Small intestine (tissue), 7 donors: ENCODE results near the gene C5orf58. TPM values are rescaled to one million over a fixed set of nuclear protein-coding genes. Genes with fewer than 3 reads are reported as not detected.

Experiments
- DNase-seq, 2 donors: peaks; one replicate each; pipeline versions ENCODE4 v3.0.0 to v3.0.0-alpha.2; 2013
- FAIRE-seq: peaks from 2 replicates; lab custom pipeline; 2012; peaks lifted over from hg19 to GRCh38; lab: Jason Lieb, UNC
- H3K27ac ChIP-seq, 3 donors: one replicate each; pipeline ENCODE4 v1.5.1; 2013; ENCODE audit warnings: low read length in 2 of 3, mild to moderate bottlenecking in 2 of 3, control low read depth in 1 of 3, inconsistent platforms in 1 of 3, low read depth in 1 of 3, moderate library complexity in 1 of 3
- H3K27me3 ChIP-seq, 3 donors: one replicate each; pipeline ENCODE4 v1.6.1; 2013; ENCODE audit warnings: low read length in 3 of 3, inconsistent platforms in 1 of 3; ENCODE audit not compliant: control insufficient read depth in 3 of 3, insufficient read depth in 3 of 3
- H3K36me3 ChIP-seq, 3 donors: one replicate each; pipeline ENCODE4 v1.6.1; 2013; ENCODE audit warnings: low read length in 3 of 3, inconsistent platforms in 1 of 3, low read depth in 1 of 3, mild to moderate bottlenecking in 1 of 3, moderate library complexity in 1 of 3; ENCODE audit not compliant: control insufficient read depth in 3 of 3, insufficient read depth in 2 of 3
- H3K4me1 ChIP-seq, 3 donors: one replicate each; pipeline ENCODE4 v1.6.1; 2013; ENCODE audit warnings: low read length in 2 of 3, inconsistent platforms in 1 of 3, low read depth in 1 of 3, mild to moderate bottlenecking in 1 of 3, moderate library complexity in 1 of 3; ENCODE audit not compliant: control insufficient read depth in 3 of 3, insufficient read depth in 2 of 3
- H3K4me3 ChIP-seq, 3 donors: one replicate each; pipeline ENCODE4 v1.5.1; 2013; ENCODE audit warnings: low read length in 3 of 3, control low read depth in 1 of 3, inconsistent platforms in 1 of 3, low read depth in 1 of 3, mild to moderate bottlenecking in 1 of 3, moderate library complexity in 1 of 3
- H3K9me3 ChIP-seq, 2 donors: one replicate each; pipeline ENCODE4 v1.6.1; 2013; ENCODE audit warnings: low read depth in 1 of 2, low read length in 1 of 2; ENCODE audit not compliant: control insufficient read depth in 2 of 2, insufficient read depth in 1 of 2
- WGBS, 3 donors: extraction: QIAGEN DNeasy Blood & Tissue Kit; methylation state at CpG; one replicate each; pipeline ENCODE4 v1.1.7; 2013; 5-methylcytosine and 5-hydroxymethylcytosine counted together
- polyA plus RNA-seq, 4 donors: library from polyadenylated mRNA; stranded (reverse) in 3 of 4; unstranded in 1 of 4; fragments of 200-250 nt in 3 of 4; fragments of 120-200 nt in 1 of 4; gene quantifications; one replicate each; pipeline versions ENCODE4 v1.2.1 to v1.2.3, GENCODE V29; 2013
- donor health status: healthy with polysubstance abuse.
- donor health status: control.
- donor health status: control.
- donor health status: Bipolar disorder and iron deficiency.
- donor health status: healthy.

Gene C5orf58
- polyA plus RNA-seq, 4 donors, result 0.69 TPM; not detected in 3

DNA sequence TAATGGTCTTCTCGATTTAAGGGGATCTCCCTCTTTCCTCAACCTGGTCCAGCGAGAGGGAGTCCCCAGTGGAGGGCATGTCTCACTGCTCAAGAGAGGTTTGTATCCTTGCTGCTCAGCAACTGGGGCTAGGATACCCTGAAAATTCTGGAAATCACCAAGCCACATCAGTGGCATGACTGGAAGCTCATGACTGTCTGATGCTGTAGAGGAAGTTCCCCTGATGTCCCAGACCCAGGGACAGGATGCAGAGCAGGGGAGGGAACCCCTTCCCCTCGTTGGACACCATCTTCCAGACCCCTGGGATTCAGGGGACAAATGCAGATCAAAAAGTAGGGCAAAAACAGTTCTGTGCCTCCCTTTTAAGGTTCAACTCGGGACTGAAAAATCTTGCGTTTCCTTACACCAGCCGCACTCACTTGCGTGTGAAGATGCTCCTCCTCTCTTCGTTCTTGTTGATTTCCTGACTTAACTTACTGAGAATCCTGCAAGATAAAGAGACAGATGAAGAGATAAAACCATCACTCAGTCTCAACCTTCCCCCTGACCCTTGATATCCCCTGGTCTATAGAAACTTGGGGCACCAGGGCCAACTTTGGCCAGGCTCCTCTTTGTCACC lies 42.7 kb downstream of the C5orf58 start:
- H3K36me3 ChIP-seq, result peaks cover 0 to 4% (median 0%) of the 10 kb centered on the region in 3 donors
- FAIRE-seq (no peak), DNase-seq (no peak)
- H3K27ac ChIP-seq, result peak overlapping the region in 2 of 3 donors; percentile 30 to 62
- H3K27me3 ChIP-seq, result no peaks in the 10 kb centered on the region
- H3K9me3 ChIP-seq, result no peaks in the 10 kb centered on the region
- H3K4me3 ChIP-seq, result no peak overlapping the region
- WGBS, 3 donors, result 65 to 72% (median 66%) methylated on average over 8 of the region's 8 CpGs
- H3K4me1 ChIP-seq, result no peaks in the 10 kb centered on the region

DNA sequence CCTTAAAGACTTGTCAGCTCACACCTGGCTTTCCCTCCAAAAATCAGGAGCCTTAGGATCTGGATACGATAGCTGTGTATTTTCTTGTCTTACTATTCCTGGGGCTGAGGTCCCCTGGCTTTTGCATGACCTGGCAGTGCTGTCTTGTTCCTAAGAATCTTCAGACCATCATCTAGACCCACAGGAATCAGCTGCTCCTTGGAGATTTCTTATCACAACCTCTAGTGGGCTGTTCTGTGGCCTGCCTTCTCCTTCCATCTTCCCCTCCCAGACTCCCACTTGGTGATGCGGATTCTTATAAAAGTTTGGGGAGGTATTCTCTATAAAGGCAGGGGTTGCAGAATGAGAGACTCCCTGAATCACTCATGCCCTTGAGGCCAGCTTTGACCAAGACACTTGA lies 43.4 kb downstream of the C5orf58 start:
- Histone ChIP-seq H3K9me3 (no peaks in the 10 kb centered on the region), H3K27ac (peak overlapping the region in 2 of 3 donors; percentile 29 to 30), H3K36me3 (peaks cover 0 to 4% (median 0%) of the 10 kb centered on the region in 3 donors), H3K27me3 (no peaks in the 10 kb centered on the region), H3K4me3 (no peak overlapping the region), H3K4me1 (no peaks in the 10 kb centered on the region)
- 65 to 93% (median 87%) methylated on average over 2 of the region's 2 CpGs for WGBS, 3 donors
- DNase-seq (no peak), FAIRE-seq (no peak)

DNA sequence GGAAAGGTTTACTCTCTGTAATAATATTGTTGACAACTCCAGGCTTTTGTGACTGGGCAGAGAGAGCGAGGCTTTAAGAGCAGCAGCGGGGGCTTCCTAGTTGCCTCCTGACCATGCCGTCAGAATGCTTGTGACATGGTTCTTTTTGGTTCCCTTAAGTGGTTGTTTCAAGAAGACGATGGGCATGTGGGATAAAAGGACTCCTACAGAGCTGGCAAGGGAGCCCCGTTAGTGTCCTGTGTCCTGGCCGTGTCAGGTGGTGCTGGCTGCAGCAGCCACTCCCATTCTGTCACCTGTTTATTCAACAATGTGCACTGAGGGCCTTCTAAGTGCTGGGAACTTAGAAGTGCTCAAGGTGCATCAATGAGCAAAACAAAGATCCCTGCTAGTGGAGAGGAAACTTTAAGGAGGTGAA lies 45.1 kb downstream of the C5orf58 start:
- H3K27ac ChIP-seq, result peak overlapping the region in 1 of 3 donors; percentile 55
- H3K4me1 ChIP-seq, result no peaks in the 10 kb centered on the region
- H3K9me3 ChIP-seq, result no peaks in the 10 kb centered on the region
- no peak overlapping the region for H3K4me3 ChIP-seq
- WGBS, 3 donors, result 34 to 40% (median 35%) methylated on average over 6 of the region's 6 CpGs
- FAIRE-seq, result no peak
- H3K27me3 ChIP-seq, result no peaks in the 10 kb centered on the region
- no peak for DNase-seq
- peaks cover 0 to 4% (median 0%) of the 10 kb centered on the region in 3 donors for H3K36me3 ChIP-seq

DNA sequence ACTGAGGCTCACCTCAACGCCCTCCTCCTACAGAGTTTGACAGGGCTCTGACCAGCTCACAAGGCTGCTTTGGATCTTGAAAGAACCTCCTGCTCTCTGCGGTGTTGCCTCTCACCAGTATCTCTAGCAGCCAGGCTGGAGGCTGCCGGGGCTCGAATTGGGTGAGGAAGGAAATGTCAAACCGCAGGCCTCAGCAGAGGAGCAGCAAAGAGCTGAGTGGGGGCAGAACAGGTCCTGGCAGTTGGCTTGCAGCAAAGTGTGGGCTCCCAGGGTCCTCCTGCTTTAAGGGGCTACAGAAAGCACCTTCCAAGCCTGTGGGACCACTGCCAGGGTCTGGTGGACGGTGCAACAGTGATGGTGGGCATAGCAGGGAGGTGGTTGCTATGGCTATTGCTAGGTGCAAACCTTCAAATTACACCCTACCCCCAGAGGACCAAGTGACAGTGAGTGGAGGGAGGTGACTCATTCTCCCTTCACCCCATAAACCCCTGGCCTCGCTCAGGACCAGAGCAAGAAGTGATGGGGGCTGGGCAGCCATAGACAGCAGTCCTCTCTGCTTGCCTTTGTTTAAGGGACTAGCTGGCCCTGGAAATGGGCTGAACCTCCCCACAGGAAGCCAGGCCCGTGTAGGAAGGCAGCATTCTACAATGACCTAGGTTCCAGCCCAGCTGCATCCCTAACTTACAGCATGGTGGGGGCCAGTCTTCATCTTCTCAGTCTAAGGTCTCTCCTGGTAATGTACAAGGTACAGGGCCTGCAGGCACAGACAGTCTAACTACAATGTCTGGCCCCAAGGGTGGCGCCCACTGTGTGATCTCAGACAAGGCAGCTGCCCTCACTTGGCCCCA lies 46.0 kb downstream of the C5orf58 start:
- no peaks in the 10 kb centered on the region for H3K27me3 ChIP-seq
- peak; percentile 13 to 72 for DNase-seq
- no peak for FAIRE-seq
- no peak overlapping the region for H3K4me3 ChIP-seq
- H3K36me3 ChIP-seq, result peaks cover 0 to 4% (median 0%) of the 10 kb centered on the region in 3 donors
- no peaks in the 10 kb centered on the region for H3K4me1 ChIP-seq
- H3K9me3 ChIP-seq, result no peaks in the 10 kb centered on the region
- peak overlapping the region in 1 of 3 donors; percentile 56 for H3K27ac ChIP-seq
- WGBS, 3 donors, result 36 to 42% (median 41%) methylated on average over 9 of the region's 9 CpGs

DNA sequence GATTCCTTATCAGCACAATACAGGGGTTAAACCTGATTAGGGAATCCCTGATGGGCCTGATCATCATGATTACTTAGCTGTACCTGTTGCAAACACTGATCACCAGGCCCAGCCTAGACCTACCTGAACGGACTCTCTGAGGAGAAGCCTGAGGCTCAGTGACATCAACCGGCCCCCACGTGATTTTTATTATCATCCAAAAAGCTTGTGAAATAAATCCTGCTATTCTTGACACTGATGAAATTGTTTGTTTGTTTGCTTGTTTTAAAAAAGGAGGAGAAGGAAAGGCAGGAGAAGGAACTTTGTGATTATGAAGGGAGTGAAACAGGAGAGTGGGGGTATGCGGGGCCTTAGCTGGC lies 46.7 kb downstream of the C5orf58 start:
- no peaks in the 10 kb centered on the region for H3K9me3 ChIP-seq
- DNase-seq, result no peak
- H3K36me3 ChIP-seq, result peaks cover 0 to 4% (median 0%) of the 10 kb centered on the region in 3 donors
- FAIRE-seq, result no peak
- peak overlapping the region in 1 of 3 donors; percentile 56 for H3K27ac ChIP-seq
- H3K4me3 ChIP-seq, result no peak overlapping the region
- WGBS, 3 donors, result 60 to 71% (median 61%) methylated on average over 4 of the region's 4 CpGs
- no peaks in the 10 kb centered on the region for H3K27me3 ChIP-seq
- no peaks in the 10 kb centered on the region for H3K4me1 ChIP-seq

DNA sequence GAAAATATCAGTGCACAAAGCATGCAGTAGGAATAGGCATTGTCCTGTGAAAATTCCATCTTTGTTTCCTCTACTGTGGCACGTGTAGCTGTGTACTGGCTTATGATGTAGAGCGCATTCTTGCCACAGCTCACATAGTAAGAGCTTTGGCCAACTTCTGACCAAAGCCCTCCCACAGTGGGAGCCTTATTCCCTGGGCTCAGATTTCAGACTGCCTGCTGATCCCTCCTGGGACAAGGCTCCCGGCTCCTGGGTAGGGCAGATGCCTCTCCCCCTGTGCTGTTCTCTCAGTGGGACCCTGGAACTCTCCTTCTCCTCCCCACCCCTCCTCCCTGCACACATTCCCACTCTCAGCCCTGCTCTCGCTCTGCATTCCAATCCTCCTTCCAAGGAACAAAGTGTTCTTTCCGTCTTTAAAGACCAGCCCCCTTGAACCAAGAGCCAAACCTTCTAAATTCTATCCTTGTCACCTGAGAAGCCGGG lies 47.3 kb downstream of the C5orf58 start:
- WGBS, 3 donors, result 51 to 56% (median 51%) methylated on average over 6 of the region's 6 CpGs
- FAIRE-seq (no peak), DNase-seq (no peak)
- H3K4me1 ChIP-seq, result no peaks in the 10 kb centered on the region
- peaks cover 0 to 2% (median 0%) of the 10 kb centered on the region in 3 donors for H3K36me3 ChIP-seq
- no peaks in the 10 kb centered on the region for H3K9me3 ChIP-seq
- H3K27ac ChIP-seq, result peak overlapping the region in 1 of 3 donors; percentile 73
- H3K27me3 ChIP-seq, result no peaks in the 10 kb centered on the region
- no peak overlapping the region for H3K4me3 ChIP-seq

DNA sequence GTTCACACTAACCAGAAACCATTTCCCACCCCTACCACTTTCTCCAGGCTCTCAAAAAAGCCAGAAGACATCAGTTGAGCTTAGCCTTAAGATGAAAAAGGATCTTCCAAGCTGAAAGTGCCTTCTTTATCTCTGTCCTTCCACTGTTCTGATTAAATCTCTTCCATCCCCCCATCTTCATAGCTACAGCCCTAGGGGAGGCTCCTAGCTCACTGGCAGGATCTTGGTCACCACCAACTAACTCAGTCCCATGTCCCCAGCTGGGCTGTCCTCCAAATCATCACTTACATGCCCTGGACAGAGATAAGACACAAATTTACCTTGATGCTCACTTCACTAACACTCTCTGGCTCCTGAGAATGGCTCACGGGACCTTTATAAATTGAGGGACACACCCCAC lies 50.5 kb downstream of the C5orf58 start:
- peaks cover 0 to under 1% (median 0%) of the 10 kb centered on the region in 3 donors for H3K4me1 ChIP-seq
- 71 to 89% (median 87%) methylated on average over 1 of the region's 1 CpG for WGBS, 3 donors
- no peaks in the 10 kb centered on the region for H3K27me3 ChIP-seq
- H3K36me3 ChIP-seq, result no peaks in the 10 kb centered on the region
- H3K9me3 ChIP-seq, result no peaks in the 10 kb centered on the region
- FAIRE-seq, result no peak
- H3K4me3 ChIP-seq, result no peak overlapping the region
- DNase-seq, result no peak
- peak overlapping the region in 1 of 3 donors; percentile 35 for H3K27ac ChIP-seq

DNA sequence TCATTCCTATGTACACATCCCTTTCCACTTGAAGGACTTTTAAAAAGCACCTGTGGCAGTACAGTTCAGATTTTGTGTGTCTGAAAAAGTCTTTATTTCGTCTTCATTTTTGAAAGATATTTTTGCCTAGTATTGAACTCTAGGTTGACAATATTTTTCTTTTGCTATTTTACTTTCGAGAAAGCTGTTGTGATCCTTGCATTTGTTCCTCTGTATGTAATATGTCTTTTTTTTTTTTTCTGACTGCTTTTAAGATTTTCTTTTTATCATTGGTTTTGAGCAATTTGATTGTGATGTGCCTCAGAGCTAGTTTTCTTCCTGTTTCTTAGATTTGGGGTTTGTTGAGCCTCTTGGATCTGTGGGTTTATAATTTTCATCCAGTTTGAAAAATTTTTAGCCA lies 51.4 kb downstream of the C5orf58 start:
- no peaks in the 10 kb centered on the region for H3K9me3 ChIP-seq
- H3K27me3 ChIP-seq, result no peaks in the 10 kb centered on the region
- no peak for DNase-seq
- no peak overlapping the region for H3K4me3 ChIP-seq
- no peak overlapping the region for H3K27ac ChIP-seq
- no peak for FAIRE-seq
- no peaks in the 10 kb centered on the region for H3K36me3 ChIP-seq
- peaks cover 0 to 7% (median 0%) of the 10 kb centered on the region in 3 donors for H3K4me1 ChIP-seq
- WGBS, 3 donors, result 64 to 81% (median 69%) methylated on average over 2 of the region's 2 CpGs
